NCI-H345 treated with DMSO at 0.1 percent for 48 hours (cell line): ENCODE results near the gene USP36.
"Not testable (repeated sequence)": the region's sequence is repeated elsewhere in the genome, so short reads cannot be mapped to it uniquely, and the experiment has no call there.

Source experiments
- DNase-seq: peaks from one replicate; lab custom pipeline; 2025; ENCODE audit not compliant: unreplicated experiment; lab: John Stamatoyannopoulos, UW

The USP36 gene

GRCh38 chr17:78771758-78772382, 68.7 kb downstream of the USP36 start:
- DNase-seq, result no peak

- DNase-seq, result no peak
Observed at GRCh38 chr17:78769196-78769773, 71.3 kb downstream of the USP36 start.

GRCh38 chr17:78767806-78768205, 72.8 kb downstream of the USP36 start:
- DNase-seq, result no peak

- DNase-seq, result no peak
Observed at GRCh38 chr17:78766743-78767294, 73.8 kb downstream of the USP36 start.

GRCh38 chr17:78766225-78766624, 74.4 kb downstream of the USP36 start:
- no peak for DNase-seq

- no peak for DNase-seq
Observed at GRCh38 chr17:78765821-78766220, 74.8 kb downstream of the USP36 start.

GRCh38 chr17:78764871-78765270, 75.7 kb downstream of the USP36 start:
- no peak for DNase-seq

- DNase-seq, result no peak
Observed at GRCh38 chr17:78763561-78763960, 77.1 kb downstream of the USP36 start.

- DNase-seq, result no peak
Observed at GRCh38 chr17:78761789-78762406, 78.7 kb downstream of the USP36 start.

- no peak for DNase-seq
Observed at GRCh38 chr17:78759969-78760352, 80.7 kb downstream of the USP36 start.

GRCh38 chr17:78759203-78759968, 81.2 kb downstream of the USP36 start:
- peak; percentile 64 for DNase-seq

GRCh38 chr17:78753316-78754250, 87.0 kb downstream of the USP36 start:
- DNase-seq, result no peak

- DNase-seq, result no peak
Observed at GRCh38 chr17:78751447-78752161, 89.0 kb downstream of the USP36 start.

- not testable (repeated sequence) for DNase-seq
Observed at GRCh38 chr17:78751000-78751399, 89.6 kb downstream of the USP36 start.

- DNase-seq, result no peak
Observed at GRCh38 chr17:78748730-78749317, 91.8 kb downstream of the USP36 start.

- DNase-seq, result no peak
Observed at GRCh38 chr17:78748048-78748729, 92.4 kb downstream of the USP36 start.

GRCh38 chr17:78747488-78747887, 93.1 kb downstream of the USP36 start:
- no peak for DNase-seq

GRCh38 chr17:78746949-78747269, 93.7 kb downstream of the USP36 start:
- no peak for DNase-seq
